Measurements from ENCODE around the gene MCM3.
A peak's percentile ranks its signal among the peaks of the same experiment; 100 is the strongest.

Gene MCM3

GRCh38 chr6:52284460-52285176 is at the start of gene MCM3:
Gene MCM3 (minus strand): TSS chr6:52284742. CDS start chr6:52284674, 68 bp downstream.
- peak within 1 kb of the TSS; percentile 94 for H3K9ac ChIP-seq (ENCODE audit: low read depth, low read length, poor library complexity, severe bottlenecking)
- H3F3A ChIP-seq (ENCODE audit: low read depth) = no peaks in the 10 kb centered on the region
- peaks cover 50% of the 10 kb centered on the region for H3K79me2 ChIP-seq (ENCODE audit: insufficient read depth, low read length)
- peaks cover 48% of the 10 kb centered on the region for H4K20me1 ChIP-seq (ENCODE audit: insufficient read depth, low read length, poor library complexity, severe bottlenecking)
- H3K36me3 ChIP-seq (ENCODE audit: insufficient read depth, low read length) = peaks cover 30% of the 10 kb centered on the region
- peak within 1 kb of the TSS; percentile 95 for H3K4me2 ChIP-seq (ENCODE audit: low read depth, low read length, poor library complexity, severe bottlenecking)
- H3K27me3 ChIP-seq (ENCODE audit: insufficient read depth, low read length, poor library complexity, severe bottlenecking) = no peaks in the 10 kb centered on the region
- H3K4me1 ChIP-seq (ENCODE audit: insufficient read depth, low read length, poor library complexity, severe bottlenecking) = peaks cover 61% of the 10 kb centered on the region
- peak within 1 kb of the TSS; percentile 83 for H3K4me3 ChIP-seq (ENCODE audit: low read length, poor library complexity, severe bottlenecking)
- TF ChIP-seq EZH2phosphoT487 (IDR thresholded peaks at IDR 0.05; ENCODE audit: borderline replicate concordance) (no peak), CTCF (conservative IDR thresholded peaks at IDR 0.05; ENCODE audit: low read length) (no peak)
- no peaks in the 10 kb centered on the region for H3K9me3 ChIP-seq (ENCODE audit: insufficient read depth, low read depth, low read length)
- H2AFZ ChIP-seq (ENCODE audit: low read length) = peak within 1 kb of the TSS; percentile 86
- H3K9me2 ChIP-seq (replicated peaks; ENCODE audit: low read depth, low read length) = no peaks in the 10 kb centered on the region

GRCh38 chr6:52333840-52334200 is 49.3 kb upstream of the MCM3 start:
- TF ChIP-seq EZH2phosphoT487 (IDR thresholded peaks at IDR 0.05; ENCODE audit: borderline replicate concordance) = no peak
- no peak for TF ChIP-seq CTCF (conservative IDR thresholded peaks at IDR 0.05; ENCODE audit: low read length)
- H3K36me3 ChIP-seq (ENCODE audit: insufficient read depth, low read length) = no peaks in the 10 kb centered on the region
- H3F3A ChIP-seq (ENCODE audit: low read depth) = no peaks in the 10 kb centered on the region; the same call in 1 of the 2 replicates
- H3K4me2 ChIP-seq (ENCODE audit: low read depth, low read length, poor library complexity, severe bottlenecking) = peak overlapping the region; percentile 53
- peaks cover 18% of the 10 kb centered on the region for H3K4me1 ChIP-seq (ENCODE audit: insufficient read depth, low read length, poor library complexity, severe bottlenecking)
- H3K9ac ChIP-seq (ENCODE audit: low read depth, low read length, poor library complexity, severe bottlenecking) = peak overlapping the region; percentile 38
- H3K79me2 ChIP-seq (ENCODE audit: insufficient read depth, low read length) = no peaks in the 10 kb centered on the region
- no peaks in the 10 kb centered on the region for H3K9me3 ChIP-seq (ENCODE audit: insufficient read depth, low read depth, low read length)
- no peaks in the 10 kb centered on the region for H4K20me1 ChIP-seq (ENCODE audit: insufficient read depth, low read length, poor library complexity, severe bottlenecking)
- peak overlapping the region; percentile 15 for H3K4me3 ChIP-seq (ENCODE audit: low read length, poor library complexity, severe bottlenecking)
- H3K27me3 ChIP-seq (ENCODE audit: insufficient read depth, low read length, poor library complexity, severe bottlenecking) = no peaks in the 10 kb centered on the region
- H2AFZ ChIP-seq (ENCODE audit: low read length) = peak overlapping the region; percentile 70
- H3K9me2 ChIP-seq (replicated peaks; ENCODE audit: low read depth, low read length) = no peaks in the 10 kb centered on the region

GRCh38 chr6:52331793-52332457 is 47.4 kb upstream of the MCM3 start:
- no peaks in the 10 kb centered on the region for H3K9me3 ChIP-seq (ENCODE audit: insufficient read depth, low read depth, low read length)
- no peak overlapping the region for H3K4me2 ChIP-seq (ENCODE audit: low read depth, low read length, poor library complexity, severe bottlenecking)
- no peaks in the 10 kb centered on the region for H4K20me1 ChIP-seq (ENCODE audit: insufficient read depth, low read length, poor library complexity, severe bottlenecking)
- no peak overlapping the region for H3K4me3 ChIP-seq (ENCODE audit: low read length, poor library complexity, severe bottlenecking)
- no peaks in the 10 kb centered on the region for H3K79me2 ChIP-seq (ENCODE audit: insufficient read depth, low read length)
- no peaks in the 10 kb centered on the region for H3K27me3 ChIP-seq (ENCODE audit: insufficient read depth, low read length, poor library complexity, severe bottlenecking)
- TF ChIP-seq EZH2phosphoT487 (IDR thresholded peaks at IDR 0.05; ENCODE audit: borderline replicate concordance) = no peak
- TF ChIP-seq CTCF (conservative IDR thresholded peaks at IDR 0.05; ENCODE audit: low read length) = no peak
- no peaks in the 10 kb centered on the region for H3K36me3 ChIP-seq (ENCODE audit: insufficient read depth, low read length)
- H3K4me1 ChIP-seq (ENCODE audit: insufficient read depth, low read length, poor library complexity, severe bottlenecking) = peaks cover 11% of the 10 kb centered on the region
- H3F3A ChIP-seq (ENCODE audit: low read depth) = no peaks in the 10 kb centered on the region; the same call in 1 of the 2 replicates
- peak overlapping the region; percentile 28 for H2AFZ ChIP-seq (ENCODE audit: low read length)
- no peaks in the 10 kb centered on the region for H3K9me2 ChIP-seq (replicated peaks; ENCODE audit: low read depth, low read length)
- H3K9ac ChIP-seq (ENCODE audit: low read depth, low read length, poor library complexity, severe bottlenecking) = no peak overlapping the region

Data from Loucy (cell line).